ENCODE results near the gene KLHL25.
A peak's percentile ranks its signal among the peaks of the same experiment; 100 is the strongest.
"Not testable (repeated sequence)": the region's sequence is repeated elsewhere in the genome, so short reads cannot be mapped to it uniquely, and the experiment has no call there.

The KLHL25 gene

GRCh38 chr15:85804481-85805170 is 9.9 kb upstream of the KLHL25 start:
- H3K9ac ChIP-seq (ENCODE audit: low read depth, low read length) = no peak overlapping the region
- no peak overlapping the region for H3K27ac ChIP-seq (ENCODE audit: low read depth, low read length)
- H3K27me3 ChIP-seq (ENCODE audit: control insufficient read depth, insufficient read depth, low read length) = no peaks in the 10 kb centered on the region
- no peaks in the 10 kb centered on the region for H3K9me3 ChIP-seq (ENCODE audit: control insufficient read depth, insufficient read depth, low read length)
- no peaks in the 10 kb centered on the region for H3K36me3 ChIP-seq (ENCODE audit: control insufficient read depth, insufficient read depth, low read length)
- no peaks in the 10 kb centered on the region for H3K4me1 ChIP-seq (ENCODE audit: control insufficient read depth, insufficient read depth, low read length)
- no peak overlapping the region for H3K4me3 ChIP-seq (ENCODE audit: low read depth, low read length)

- H3K27ac ChIP-seq (ENCODE audit: low read depth, low read length); H3K9ac ChIP-seq (ENCODE audit: low read depth, low read length); H3K4me1 ChIP-seq (ENCODE audit: control insufficient read depth, insufficient read depth, low read length); H3K36me3 ChIP-seq (ENCODE audit: control insufficient read depth, insufficient read depth, low read length); H3K4me3 ChIP-seq (ENCODE audit: low read depth, low read length); H3K27me3 ChIP-seq (ENCODE audit: control insufficient read depth, insufficient read depth, low read length); H3K9me3 ChIP-seq (ENCODE audit: control insufficient read depth, insufficient read depth, low read length): not testable (repeated sequence)
Measured at GRCh38 chr15:85802617-85803016, 7.9 kb upstream of the KLHL25 start.

GRCh38 chr15:85800478-85801123 is 5.9 kb upstream of the KLHL25 start:
- peaks cover under 1% of the 10 kb centered on the region; the same call in 1 of the 2 replicates for H3K4me1 ChIP-seq (ENCODE audit: control insufficient read depth, insufficient read depth, low read length)
- H3K27ac ChIP-seq (ENCODE audit: low read depth, low read length) = no peak overlapping the region

GRCh38 chr15:85796371-85796770 is 1.6 kb upstream of the KLHL25 start:
- H3K36me3 ChIP-seq (ENCODE audit: control insufficient read depth, insufficient read depth, low read length); H3K27me3 ChIP-seq (ENCODE audit: control insufficient read depth, insufficient read depth, low read length); H3K4me3 ChIP-seq (ENCODE audit: low read depth, low read length); H3K27ac ChIP-seq (ENCODE audit: low read depth, low read length); H3K9ac ChIP-seq (ENCODE audit: low read depth, low read length); H3K9me3 ChIP-seq (ENCODE audit: control insufficient read depth, insufficient read depth, low read length): not testable (repeated sequence)
- peaks cover 19% of the 10 kb centered on the region for H3K4me1 ChIP-seq (ENCODE audit: control insufficient read depth, insufficient read depth, low read length)

More at GRCh38 chr15:85800478-85801123, 5.9 kb upstream of the KLHL25 start:
- Histone ChIP-seq H3K4me3 (ENCODE audit: low read depth, low read length) (no peak overlapping the region), H3K9ac (ENCODE audit: low read depth, low read length) (no peak overlapping the region), H3K36me3 (ENCODE audit: control insufficient read depth, insufficient read depth, low read length) (no peaks in the 10 kb centered on the region), H3K9me3 (ENCODE audit: control insufficient read depth, insufficient read depth, low read length) (no peaks in the 10 kb centered on the region), H3K27me3 (ENCODE audit: control insufficient read depth, insufficient read depth, low read length) (peaks cover 5% of the 10 kb centered on the region)

- Histone ChIP-seq H3K4me1 (ENCODE audit: control insufficient read depth, insufficient read depth, low read length) (peaks cover 19% of the 10 kb centered on the region), H3K27ac (ENCODE audit: low read depth, low read length) (no peak overlapping the region), H3K4me3 (ENCODE audit: low read depth, low read length) (peak overlapping the region; percentile 44), H3K9me3 (ENCODE audit: control insufficient read depth, insufficient read depth, low read length) (no peaks in the 10 kb centered on the region), H3K36me3 (ENCODE audit: control insufficient read depth, insufficient read depth, low read length) (no peaks in the 10 kb centered on the region), H3K9ac (ENCODE audit: low read depth, low read length) (peak overlapping the region; percentile 25; the same call in 1 of the 2 replicates), H3K27me3 (ENCODE audit: control insufficient read depth, insufficient read depth, low read length) (peaks cover 8% of the 10 kb centered on the region)
Measured at GRCh38 chr15:85795337-85796305, 896 bp upstream of the KLHL25 start.

GRCh38 chr15:85793641-85794597 is 806 bp downstream of the KLHL25 start:
- peaks cover 19% of the 10 kb centered on the region for H3K4me1 ChIP-seq (ENCODE audit: control insufficient read depth, insufficient read depth, low read length)
- no peaks in the 10 kb centered on the region for H3K36me3 ChIP-seq (ENCODE audit: control insufficient read depth, insufficient read depth, low read length)
- H3K27me3 ChIP-seq (ENCODE audit: control insufficient read depth, insufficient read depth, low read length) = peaks cover 8% of the 10 kb centered on the region
- H3K4me3 ChIP-seq (ENCODE audit: low read depth, low read length) = peak overlapping the region; percentile 96
- peak overlapping the region; percentile 92 for H3K27ac ChIP-seq (ENCODE audit: low read depth, low read length)
- no peaks in the 10 kb centered on the region for H3K9me3 ChIP-seq (ENCODE audit: control insufficient read depth, insufficient read depth, low read length)
- H3K9ac ChIP-seq (ENCODE audit: low read depth, low read length) = peak overlapping the region; percentile 79

- H3K36me3 ChIP-seq (ENCODE audit: control insufficient read depth, insufficient read depth, low read length) = no peaks in the 10 kb centered on the region
- H3K9me3 ChIP-seq (ENCODE audit: control insufficient read depth, insufficient read depth, low read length) = no peaks in the 10 kb centered on the region
- H3K27me3 ChIP-seq (ENCODE audit: control insufficient read depth, insufficient read depth, low read length) = peaks cover 8% of the 10 kb centered on the region
- no peak overlapping the region for H3K9ac ChIP-seq (ENCODE audit: low read depth, low read length)
- H3K4me3 ChIP-seq (ENCODE audit: low read depth, low read length) = peak overlapping the region; percentile 96
- H3K27ac ChIP-seq (ENCODE audit: low read depth, low read length) = no peak overlapping the region
- H3K4me1 ChIP-seq (ENCODE audit: control insufficient read depth, insufficient read depth, low read length) = peaks cover 19% of the 10 kb centered on the region
Measured at GRCh38 chr15:85792912-85793590, 1.7 kb downstream of the KLHL25 start.

GRCh38 chr15:85792102-85792731 is 2.5 kb downstream of the KLHL25 start:
- Histone ChIP-seq H3K9ac (ENCODE audit: low read depth, low read length) (no peak overlapping the region), H3K27ac (ENCODE audit: low read depth, low read length) (no peak overlapping the region), H3K4me1 (ENCODE audit: control insufficient read depth, insufficient read depth, low read length) (peaks cover 19% of the 10 kb centered on the region), H3K4me3 (ENCODE audit: low read depth, low read length) (no peak overlapping the region), H3K9me3 (ENCODE audit: control insufficient read depth, insufficient read depth, low read length) (no peaks in the 10 kb centered on the region), H3K27me3 (ENCODE audit: control insufficient read depth, insufficient read depth, low read length) (peaks cover 8% of the 10 kb centered on the region), H3K36me3 (ENCODE audit: control insufficient read depth, insufficient read depth, low read length) (no peaks in the 10 kb centered on the region)

GRCh38 chr15:85789496-85789875 is 5.2 kb downstream of the KLHL25 start:
- Histone ChIP-seq H3K9ac (ENCODE audit: low read depth, low read length) (no peak overlapping the region), H3K4me1 (ENCODE audit: control insufficient read depth, insufficient read depth, low read length) (peaks cover 23% of the 10 kb centered on the region), H3K36me3 (ENCODE audit: control insufficient read depth, insufficient read depth, low read length) (no peaks in the 10 kb centered on the region), H3K27ac (ENCODE audit: low read depth, low read length) (no peak overlapping the region), H3K9me3 (ENCODE audit: control insufficient read depth, insufficient read depth, low read length) (no peaks in the 10 kb centered on the region), H3K27me3 (ENCODE audit: control insufficient read depth, insufficient read depth, low read length) (no peaks in the 10 kb centered on the region), H3K4me3 (ENCODE audit: low read depth, low read length) (no peak overlapping the region)
